ACHN (cell line): ENCODE data around the gene NIPBL.

Experiments
- DNase-seq: peaks from one replicate; pipeline ENCODE4 v3.0.0-alpha.2; 2015
- in situ Hi-C: cut with HindIII; loops from 2 replicates; pipeline ENCODE4 v1.10.0; 2017; ENCODE audit warnings: low sequenced_read_pairs, low pct_ligation_motif_present, low pct_unique_long_range_greater_than_20kb

Gene NIPBL

GRCh38 chr5:37109338-37109737 is 232.8 kb downstream of the NIPBL start:
- no peak for DNase-seq
- in situ Hi-C loops: no loop called here

- in situ Hi-C loops: no loop called here
- DNase-seq: no peak
Measured at GRCh38 chr5:37110135-37110534, 233.6 kb downstream of the NIPBL start.

- no peak for DNase-seq
- in situ Hi-C loops: no loop called here
Measured at GRCh38 chr5:37111426-37112382, 235.1 kb downstream of the NIPBL start.

- in situ Hi-C loops: no loop called here
- no peak for DNase-seq
Measured at GRCh38 chr5:37112383-37112991, 235.9 kb downstream of the NIPBL start.
